HG02571 (cell line): ENCODE results near the gene USP24.

Source experiments
- ATAC-seq: cut with Tn5 transposase; IDR thresholded peaks from one replicate; pipeline ENCODE4 v1.9.1; 2021; ENCODE audit warnings: mild to moderate bottlenecking, moderate library complexity; ENCODE audit not compliant: unreplicated experiment

The USP24 gene, protein sequence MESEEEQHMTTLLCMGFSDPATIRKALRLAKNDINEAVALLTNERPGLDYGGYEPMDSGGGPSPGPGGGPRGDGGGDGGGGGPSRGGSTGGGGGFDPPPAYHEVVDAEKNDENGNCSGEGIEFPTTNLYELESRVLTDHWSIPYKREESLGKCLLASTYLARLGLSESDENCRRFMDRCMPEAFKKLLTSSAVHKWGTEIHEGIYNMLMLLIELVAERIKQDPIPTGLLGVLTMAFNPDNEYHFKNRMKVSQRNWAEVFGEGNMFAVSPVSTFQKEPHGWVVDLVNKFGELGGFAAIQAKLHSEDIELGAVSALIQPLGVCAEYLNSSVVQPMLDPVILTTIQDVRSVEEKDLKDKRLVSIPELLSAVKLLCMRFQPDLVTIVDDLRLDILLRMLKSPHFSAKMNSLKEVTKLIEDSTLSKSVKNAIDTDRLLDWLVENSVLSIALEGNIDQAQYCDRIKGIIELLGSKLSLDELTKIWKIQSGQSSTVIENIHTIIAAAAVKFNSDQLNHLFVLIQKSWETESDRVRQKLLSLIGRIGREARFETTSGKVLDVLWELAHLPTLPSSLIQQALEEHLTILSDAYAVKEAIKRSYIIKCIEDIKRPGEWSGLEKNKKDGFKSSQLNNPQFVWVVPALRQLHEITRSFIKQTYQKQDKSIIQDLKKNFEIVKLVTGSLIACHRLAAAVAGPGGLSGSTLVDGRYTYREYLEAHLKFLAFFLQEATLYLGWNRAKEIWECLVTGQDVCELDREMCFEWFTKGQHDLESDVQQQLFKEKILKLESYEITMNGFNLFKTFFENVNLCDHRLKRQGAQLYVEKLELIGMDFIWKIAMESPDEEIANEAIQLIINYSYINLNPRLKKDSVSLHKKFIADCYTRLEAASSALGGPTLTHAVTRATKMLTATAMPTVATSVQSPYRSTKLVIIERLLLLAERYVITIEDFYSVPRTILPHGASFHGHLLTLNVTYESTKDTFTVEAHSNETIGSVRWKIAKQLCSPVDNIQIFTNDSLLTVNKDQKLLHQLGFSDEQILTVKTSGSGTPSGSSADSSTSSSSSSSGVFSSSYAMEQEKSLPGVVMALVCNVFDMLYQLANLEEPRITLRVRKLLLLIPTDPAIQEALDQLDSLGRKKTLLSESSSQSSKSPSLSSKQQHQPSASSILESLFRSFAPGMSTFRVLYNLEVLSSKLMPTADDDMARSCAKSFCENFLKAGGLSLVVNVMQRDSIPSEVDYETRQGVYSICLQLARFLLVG (N-terminal part only)

DNA sequence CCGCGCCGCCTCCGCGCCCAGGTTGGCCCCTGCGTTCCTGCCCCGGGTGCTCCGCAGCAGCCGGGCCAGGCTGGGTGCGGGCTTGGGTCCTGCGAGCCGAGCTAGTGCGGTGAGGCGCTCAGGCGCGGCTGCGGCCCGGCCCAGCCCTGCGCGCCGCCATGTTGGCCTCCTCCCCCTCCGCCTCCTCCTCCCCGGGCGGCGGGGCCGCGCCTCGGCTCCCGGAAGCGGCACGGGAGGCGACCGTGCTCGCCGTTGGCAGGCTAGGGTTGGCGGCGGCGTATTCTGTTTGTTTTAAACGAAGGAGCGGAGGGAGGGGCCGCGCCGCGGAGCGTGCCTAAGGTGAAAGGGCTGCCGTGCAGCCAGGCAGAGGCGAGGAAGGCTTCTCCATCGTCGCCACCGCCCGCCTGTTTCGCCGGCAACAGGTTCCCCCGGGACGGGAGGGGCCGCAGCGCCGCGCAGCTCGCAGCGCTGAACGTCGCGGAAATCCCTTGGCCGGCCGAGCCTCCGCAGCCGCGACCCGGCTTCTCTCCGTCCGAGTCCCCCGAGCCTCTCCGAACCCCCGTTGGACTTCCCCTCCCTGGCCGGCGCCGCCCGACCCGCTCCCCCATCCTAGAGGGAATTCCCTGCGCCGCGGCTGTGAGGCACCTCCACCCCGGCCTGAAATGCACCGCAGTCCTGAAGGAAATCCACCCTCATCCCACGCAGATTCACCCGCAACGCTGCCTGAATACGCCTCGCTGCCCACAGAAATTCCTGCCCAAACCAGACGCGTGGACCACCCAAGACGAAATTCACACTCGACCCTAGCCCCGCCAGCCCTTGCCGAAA is at the start of gene USP24:
Gene USP24 (minus strand): TSS at position 171 of the 828 bp plus-strand sequence. CDS start 251 bp downstream, outside the sequence.
- peak; percentile 74 for ATAC-seq

DNA sequence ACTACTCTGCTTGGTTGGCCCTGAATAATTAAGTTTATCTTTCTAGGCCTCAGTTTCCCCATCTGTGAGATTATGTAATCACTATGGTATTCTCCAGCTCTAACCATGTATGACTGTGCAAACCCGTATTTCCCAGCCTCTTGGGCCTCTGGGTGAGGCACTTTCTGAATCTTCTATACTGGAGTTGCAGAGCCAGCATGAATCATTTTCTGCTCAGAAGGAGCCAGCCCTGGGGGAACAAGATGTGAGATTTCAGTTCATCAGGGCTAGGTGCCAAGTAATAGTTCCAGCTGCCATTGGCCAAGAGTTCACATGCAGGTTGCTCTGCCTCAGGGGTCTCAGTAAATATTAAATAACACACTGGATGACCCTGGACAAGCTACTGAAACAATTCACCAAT is 47.7 kb upstream of the USP24 start:
- ATAC-seq: no peak

DNA sequence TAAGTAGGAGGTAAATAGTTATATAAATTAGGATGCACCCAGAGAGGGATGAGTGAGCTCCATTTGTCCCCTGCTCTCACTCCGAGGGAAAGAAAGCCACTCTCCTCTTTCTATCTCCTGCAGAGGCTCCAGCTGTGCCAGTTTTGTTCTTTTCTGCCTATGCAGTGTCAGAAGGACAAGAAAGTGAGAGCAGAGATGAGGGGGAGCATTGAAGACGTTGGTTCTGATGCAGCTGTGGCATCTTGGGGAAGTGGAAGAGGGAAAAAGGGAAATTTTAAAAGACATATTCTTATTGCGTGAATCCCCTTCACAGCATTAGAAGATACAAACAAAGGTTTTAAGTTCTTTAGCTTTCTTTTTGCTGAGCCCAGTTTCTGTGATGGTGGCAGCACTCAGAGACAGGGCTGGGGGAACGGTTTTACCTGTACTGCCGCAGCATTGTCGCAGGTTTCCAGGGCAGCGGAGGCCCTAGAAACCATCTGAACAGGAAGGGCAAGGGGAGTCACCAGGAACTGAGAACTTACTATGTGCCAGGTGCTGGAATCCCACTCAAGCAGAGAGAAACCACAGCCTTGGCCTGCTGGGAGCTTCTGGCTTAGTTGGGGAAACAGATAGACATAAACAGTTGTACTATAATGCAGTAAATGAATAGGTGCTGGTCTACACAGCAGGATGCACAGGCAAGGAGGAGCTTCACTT is 44.9 kb upstream of the USP24 start:
- no peak for ATAC-seq

GRCh38 chr1:55257958-55258357 is 42.8 kb upstream of the USP24 start:
- peak; percentile 70 for ATAC-seq

DNA sequence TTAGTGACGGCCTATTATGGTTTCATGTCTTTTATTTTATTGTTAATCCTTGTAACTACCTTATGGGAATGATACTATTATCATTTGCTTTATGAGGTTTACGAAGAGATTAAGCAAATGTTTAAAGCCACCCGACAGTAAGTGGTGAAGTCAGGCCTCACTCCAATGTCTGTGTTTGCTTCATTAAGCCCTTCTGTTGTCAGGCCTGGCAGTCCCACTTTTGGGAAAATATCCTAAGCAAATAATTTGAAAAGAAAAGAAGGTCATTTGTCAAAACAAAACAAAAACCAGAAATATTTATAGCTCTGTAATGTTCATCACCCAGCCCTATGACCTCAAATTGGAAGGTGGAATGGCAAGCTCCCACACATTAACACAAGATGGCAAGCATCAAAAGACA is 40.7 kb upstream of the USP24 start:
- no peak for ATAC-seq

DNA sequence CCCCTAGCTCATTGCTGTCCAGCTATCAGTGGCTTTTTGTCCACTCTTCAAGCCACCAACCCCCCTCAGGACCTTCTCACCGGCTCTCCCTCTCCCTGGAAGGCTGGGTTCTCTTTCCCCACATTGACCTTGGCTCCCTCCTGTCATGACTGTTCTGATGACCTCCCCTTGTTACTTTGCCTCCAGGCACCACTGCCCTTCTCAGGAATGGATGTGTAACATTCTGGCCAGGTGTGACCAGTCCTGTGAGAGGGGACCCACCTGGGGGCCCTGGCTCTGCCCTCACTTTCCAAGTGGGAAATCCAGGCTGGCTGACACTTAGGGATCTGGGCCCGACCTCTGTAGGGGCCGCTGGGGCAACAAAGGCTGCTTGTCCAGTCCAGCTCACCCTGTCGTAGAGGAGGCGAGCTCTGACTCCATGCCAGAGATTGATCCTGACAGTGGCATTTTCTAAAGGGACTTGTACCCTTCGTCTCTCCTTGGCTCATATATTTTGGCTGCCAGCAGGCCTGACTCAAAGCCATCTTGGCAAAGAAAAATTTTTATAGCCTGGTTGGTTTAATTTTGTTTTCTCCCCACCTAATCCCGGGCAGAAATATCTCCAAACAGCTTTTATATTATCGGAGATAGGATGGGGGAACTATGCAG is 37.9 kb upstream of the USP24 start:
- no peak for ATAC-seq

- no peak for ATAC-seq
Observed at GRCh38 chr1:55250399-55251075, 35.4 kb upstream of the USP24 start.

GRCh38 chr1:55249646-55250398 is 34.7 kb upstream of the USP24 start:
- ATAC-seq: no peak

DNA sequence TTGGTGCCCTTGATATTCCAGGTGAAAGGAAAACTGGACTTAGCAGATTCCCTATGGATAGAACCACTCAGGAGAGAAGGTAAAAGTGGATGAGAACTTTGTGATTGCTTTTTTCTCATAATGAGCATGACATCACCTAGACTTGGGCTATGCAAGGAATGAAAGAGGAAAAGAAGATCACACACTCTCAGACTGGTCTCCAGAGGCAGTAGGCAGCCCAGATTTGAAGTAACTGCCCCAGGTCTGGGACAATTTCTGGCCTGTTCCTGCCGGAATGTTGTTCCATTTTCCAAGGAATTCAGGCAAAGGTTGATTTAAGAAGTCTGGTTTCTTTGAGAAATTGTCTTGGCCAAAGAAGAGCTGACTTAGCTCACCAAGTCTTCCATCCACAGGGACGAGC is 31.7 kb upstream of the USP24 start:
- ATAC-seq: no peak

DNA sequence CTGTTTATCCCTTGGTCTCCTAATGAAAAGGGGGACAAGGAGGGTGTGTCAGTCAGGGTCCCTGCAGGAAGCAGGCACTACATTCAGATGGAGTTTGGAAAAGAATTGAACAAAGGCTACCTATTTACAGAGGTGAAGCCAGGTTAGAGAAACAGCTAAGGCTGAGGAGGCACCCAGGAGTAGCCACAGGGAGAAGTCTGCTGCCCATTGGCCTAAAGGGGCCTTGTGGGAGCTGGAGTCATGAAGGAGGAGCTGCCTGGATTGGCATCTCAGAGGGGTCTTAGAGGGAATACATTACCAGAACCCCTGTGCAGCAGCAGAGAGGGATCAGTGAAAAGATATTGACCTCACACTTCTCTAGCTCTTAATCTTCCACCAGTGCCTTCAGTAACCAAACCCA is 31.2 kb upstream of the USP24 start:
- ATAC-seq: no peak

DNA sequence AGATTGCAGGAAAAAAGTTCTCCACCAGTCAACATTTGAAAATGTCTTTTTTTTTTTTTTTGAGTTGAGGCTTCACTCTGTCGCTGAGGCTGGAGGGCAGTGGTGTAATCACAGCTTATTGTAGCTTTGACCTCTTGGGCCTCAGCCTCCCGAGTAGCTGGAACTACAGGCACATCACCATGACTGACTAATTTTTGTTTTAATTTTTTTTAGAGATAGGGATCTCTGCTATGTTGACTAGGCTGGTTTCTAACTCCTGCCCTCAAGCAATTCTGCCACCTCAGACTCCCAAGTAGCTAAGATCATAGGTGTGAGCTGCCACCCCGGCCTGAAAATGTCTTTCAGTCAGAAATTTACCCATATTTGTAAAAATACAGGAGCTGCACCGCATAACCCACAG is 30.6 kb upstream of the USP24 start:
- ATAC-seq: no peak

GRCh38 chr1:55244476-55245099 is 29.4 kb upstream of the USP24 start:
- no peak for ATAC-seq

DNA sequence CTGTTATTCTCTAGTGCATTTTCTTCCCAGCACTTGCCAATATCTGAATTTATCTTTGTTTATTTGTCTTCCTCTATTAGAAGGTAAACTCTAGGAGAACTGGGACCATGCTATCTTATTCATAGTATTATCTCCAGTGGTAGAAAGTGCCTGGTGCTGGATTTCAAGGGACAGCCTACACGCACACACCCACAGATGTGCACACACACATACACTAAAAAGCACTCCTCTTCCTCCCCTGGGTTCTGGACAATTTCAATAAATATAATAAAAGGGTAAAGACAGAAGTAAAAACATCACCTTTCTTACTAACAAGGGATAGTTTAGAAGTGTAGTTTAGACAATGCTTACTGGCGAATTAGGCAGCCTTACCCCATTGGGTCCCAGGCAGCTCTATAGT is 28.5 kb upstream of the USP24 start:
- no peak for ATAC-seq

GRCh38 chr1:55239548-55239947 is 24.4 kb upstream of the USP24 start:
- ATAC-seq: no peak

DNA sequence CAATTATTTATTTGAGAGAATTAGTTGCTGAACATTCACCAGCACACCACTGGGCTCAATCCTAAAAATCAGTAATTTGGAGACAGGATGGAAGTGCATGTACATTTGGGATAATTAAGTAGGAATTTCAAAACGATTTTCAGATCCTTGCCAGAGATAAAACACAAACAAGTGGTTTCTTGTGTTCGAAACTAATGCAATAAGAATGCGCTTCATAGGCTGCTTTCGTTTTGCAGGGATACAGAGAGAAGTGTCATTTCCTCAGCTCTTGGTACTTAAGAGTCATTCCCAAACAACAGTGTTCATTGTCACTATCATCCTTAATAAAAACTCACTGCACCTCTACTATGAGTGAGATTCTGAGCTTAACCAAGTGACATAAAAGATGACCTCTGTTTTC is 20.6 kb upstream of the USP24 start:
- no peak for ATAC-seq

DNA sequence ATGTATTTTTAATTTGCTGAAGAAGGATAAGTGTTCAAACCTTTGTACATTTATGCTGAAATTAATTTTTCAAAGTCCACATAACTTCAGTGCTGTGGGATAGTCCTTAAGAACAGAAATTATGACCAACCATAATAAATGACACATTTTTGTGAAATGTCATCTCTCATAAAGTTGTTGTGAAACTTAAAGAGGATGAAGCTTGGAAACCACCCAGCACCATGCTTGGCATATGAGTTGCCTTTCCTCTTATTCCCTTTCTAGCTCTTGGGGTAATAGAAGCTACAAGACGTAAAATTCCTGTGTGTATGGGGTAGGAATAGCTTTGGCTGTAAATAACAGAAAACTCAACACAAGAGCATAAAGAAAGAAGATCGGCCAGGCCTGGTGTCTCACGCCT is 18.9 kb upstream of the USP24 start:
- no peak for ATAC-seq

- no peak for ATAC-seq
Observed at GRCh38 chr1:55233145-55233777, 18.1 kb upstream of the USP24 start.
